ENCODE results near the gene TLR4.

GRCh38 chr9:117729375-117729774 is 25.2 kb downstream of the TLR4 start:
- no peak for TF ChIP-seq POLR2A (IDR thresholded peaks at IDR 0.05)
- TF ChIP-seq CTCF (IDR thresholded peaks at IDR 0.05): no peak

Measured in vagina (tissue), 2 donors.